HG03565 (cell line): ENCODE results near the gene PELI1.
A peak's percentile ranks its signal among the peaks of the same experiment; 100 is the strongest.

ENCODE experiments used
- ATAC-seq: cut with Tn5 transposase; IDR thresholded peaks from one replicate; pipeline ENCODE4 v1.9.1; 2021; ENCODE audit warnings: mild to moderate bottlenecking, moderate library complexity; ENCODE audit not compliant: unreplicated experiment

The PELI1 gene, protein sequence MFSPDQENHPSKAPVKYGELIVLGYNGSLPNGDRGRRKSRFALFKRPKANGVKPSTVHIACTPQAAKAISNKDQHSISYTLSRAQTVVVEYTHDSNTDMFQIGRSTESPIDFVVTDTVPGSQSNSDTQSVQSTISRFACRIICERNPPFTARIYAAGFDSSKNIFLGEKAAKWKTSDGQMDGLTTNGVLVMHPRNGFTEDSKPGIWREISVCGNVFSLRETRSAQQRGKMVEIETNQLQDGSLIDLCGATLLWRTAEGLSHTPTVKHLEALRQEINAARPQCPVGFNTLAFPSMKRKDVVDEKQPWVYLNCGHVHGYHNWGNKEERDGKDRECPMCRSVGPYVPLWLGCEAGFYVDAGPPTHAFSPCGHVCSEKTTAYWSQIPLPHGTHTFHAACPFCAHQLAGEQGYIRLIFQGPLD

DNA sequence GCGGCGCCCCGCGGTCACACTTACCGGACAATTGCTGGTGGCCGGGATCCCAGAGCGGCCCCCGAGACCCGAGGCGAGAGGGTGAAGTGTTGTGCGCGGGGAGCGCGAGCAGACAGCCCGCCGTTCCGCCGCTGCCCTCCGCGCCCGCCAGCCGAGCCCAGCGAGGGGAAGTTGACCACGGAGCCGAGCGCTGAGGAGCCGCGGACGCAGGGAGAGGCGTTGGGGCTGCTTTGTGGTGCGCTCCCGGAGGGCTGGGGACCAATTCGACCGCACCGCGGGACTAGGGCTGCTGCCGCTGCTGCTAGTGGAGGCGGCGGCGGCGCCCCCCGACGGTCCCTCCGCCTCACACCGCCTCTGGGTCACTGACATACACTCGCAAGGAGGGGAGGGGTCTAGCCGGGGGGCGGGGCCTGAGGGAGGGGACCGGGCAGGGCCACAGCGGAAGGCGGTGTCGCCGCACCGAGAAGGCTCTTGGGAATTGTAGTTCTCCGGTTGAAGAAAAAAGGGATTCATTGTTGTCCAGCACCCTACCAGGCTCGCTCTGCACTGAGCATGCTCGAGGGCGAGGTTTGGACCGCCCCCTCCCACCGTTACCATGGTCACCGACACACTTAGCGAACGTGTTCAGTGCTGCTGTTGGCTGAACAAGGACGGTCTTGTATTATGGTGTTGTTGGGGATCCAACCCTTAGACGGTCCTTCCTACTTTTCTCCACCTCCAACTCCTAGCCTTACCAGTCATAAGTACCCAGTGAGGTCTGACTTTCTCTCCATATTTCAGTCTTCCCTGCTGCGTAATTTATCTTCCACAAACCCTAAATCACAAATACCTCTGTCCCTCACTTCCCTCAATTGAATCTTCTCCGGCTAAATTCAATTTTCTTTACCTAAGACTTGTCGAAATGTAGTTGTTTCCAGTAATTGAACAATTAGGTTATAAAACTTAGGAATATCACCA is at the start of gene PELI1:
Gene PELI1, minus strand, starts transcription at position 364 of the 957 bp plus-strand sequence. CDS start 36,110 bp downstream, outside the sequence.
- peak; percentile 71 for ATAC-seq

DNA sequence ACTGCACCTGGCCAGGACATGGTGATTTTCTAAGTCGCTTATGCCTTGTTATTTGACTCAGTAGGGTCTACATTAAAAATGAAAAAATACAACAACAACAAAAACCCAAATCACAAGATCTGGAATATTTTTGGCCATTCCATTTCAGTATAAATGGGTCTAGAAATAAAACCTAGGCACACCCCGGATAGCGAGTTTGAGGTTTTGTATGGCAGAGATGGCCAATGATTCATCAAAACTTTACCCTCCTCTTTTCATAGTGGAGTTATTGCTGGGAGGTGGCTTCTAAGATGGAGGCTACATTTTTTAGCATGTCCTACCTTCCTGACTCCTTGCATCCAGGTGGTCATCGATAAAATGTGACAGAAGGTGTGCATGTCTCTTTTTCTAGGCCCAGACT is 49.3 kb upstream of the PELI1 start:
- no peak for ATAC-seq

DNA sequence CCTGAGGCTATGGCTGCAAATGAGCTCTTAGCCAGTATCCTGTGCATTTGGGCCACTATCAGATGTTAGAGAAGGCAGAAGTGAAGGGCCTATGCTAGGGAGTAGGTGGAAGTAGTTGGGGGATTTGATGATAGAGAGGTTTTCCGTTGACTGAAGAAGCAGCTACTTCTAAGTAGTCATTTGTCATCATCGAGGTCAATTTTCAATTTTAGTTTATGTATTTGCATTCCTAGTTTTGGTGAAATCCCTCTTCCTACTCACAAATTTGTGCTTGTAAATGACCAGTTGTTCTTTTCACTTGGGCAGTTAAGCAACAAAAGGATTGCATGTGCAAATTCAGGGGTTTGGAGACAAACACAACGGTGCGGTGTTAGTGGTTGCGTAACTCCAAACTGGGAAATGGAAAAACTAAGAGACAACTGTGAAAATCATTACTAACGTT is 48.5 kb upstream of the PELI1 start:
- no peak for ATAC-seq

DNA sequence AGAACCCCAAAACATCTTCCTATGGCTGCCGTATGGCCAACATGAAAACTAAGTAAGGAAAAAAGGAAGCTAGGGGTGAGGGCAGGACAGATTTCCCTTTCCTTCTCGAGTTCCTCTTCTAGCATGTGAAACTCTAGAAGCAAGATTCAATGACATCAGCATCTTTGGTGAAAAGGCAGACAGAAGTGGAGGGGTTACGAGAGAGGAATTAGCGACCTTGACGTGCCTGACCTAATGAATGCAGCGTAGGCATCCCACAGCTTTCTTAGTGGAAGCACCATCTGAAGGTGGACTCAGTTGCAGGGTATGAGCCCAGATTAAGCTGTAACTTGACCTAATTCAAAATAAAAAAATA is 47.9 kb upstream of the PELI1 start:
- ATAC-seq = peak; percentile 61

DNA sequence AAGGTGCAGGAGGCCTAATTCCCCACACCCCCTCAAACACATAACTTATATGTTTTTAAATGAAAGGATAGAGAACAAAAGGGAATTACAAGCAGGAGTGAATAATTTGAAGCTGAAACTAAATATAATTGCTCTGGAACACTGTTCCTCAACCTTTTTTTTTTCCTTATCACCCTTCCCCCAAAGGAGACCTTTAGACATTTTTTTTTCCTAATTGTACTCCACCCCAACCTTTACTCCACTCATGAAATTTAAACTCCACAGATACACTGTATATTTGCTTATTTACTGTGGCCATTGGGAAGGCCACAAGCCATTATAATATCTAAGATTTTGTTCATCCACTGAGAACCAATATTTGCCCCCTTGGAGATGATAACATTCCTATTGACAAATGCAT is 45.4 kb upstream of the PELI1 start:
- no peak for ATAC-seq

DNA sequence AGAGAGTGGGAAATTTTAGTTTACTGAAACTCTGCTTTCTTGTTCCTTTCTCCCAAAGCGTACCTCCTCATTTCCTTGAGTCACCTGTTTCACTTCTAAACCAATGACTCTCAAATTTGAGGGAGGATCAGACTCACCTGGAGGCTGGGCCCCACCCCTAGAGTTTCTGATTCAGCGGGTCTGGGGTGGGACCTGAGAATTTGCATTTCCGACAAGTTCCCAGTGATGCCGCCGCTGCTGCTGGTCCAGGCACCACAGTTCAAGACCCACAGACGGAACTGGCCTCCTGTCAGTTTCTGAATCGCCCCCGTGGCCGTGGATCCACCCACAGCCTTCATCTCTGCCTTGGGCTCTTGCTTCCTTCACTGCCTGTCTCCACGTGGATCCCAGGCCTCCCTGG is 44.9 kb upstream of the PELI1 start:
- no peak for ATAC-seq

DNA sequence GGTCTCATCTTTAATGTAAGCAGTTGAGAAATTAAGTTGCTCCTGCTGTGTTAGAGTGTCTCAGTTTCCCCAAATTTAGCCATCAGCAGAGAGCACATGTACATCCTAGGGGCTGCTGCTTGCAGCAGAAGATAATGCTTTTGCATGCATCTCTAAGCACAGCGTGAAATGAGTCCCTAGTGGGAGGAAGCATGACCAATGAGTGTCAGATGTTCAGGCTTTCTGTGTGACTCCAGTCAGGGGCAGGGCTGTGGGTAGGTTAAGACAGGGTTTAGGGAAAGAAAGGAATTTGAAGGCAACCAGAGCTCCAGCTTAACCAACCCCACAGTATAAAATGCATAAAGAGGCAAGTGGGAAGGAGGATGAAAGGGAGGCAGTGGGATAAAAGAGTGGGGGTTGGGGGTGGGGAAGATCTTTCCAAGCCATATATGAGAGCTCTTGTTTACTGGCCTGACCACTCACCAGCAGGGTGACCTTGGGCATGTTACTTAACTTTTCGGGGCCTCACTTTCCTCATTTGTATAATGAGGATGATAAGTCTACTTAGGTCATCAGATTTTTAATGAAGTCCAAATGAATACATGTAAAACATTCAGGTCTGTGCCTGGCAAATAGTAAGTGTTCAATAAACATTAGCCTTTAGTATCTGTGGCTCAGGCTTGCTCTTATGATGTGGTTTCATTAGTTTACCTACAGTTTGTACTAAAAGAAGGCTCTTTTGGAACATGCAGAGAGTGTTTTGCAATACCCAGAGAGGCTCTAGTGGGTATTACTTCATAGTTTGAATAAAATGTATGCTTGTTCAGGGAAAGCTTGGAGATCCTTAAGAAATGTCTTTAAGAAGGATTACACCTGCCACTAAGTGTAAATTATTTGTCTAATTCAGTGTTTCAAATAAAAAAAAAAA is 42.7 kb upstream of the PELI1 start:
- no peak for ATAC-seq

DNA sequence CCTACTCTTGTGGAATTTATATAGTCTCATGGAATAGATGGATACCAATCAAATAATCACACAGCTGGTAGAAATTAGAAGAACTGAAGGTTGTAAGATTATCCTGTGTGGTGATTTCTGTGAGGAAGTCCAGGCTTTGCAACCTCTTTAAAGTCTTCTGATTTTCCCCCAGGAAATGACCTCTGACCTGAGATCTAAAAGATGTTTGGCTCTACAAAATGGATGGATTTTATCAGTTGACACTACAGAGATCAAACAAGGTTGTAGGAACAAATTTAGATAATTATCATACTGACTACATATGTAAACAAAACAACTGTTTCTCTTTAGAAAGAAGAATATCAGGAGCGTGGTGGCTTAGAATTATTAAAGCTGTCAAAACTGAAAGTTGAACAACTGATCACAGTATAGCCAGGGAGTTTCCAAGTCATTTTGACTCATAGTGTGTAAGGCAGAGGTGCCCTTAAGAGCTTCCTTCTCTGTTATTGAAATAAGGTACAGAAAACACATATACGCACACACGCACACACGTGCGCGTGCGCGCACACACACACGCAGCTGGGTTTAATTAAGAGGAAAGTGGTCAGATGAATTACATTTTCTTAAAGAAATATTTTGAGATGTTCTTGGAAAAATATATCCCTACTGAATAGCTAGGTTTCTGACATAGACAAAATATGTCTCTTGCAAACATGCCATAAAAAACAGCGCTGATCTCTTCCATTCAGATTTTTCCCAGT is 35.5 kb upstream of the PELI1 start:
- peak; percentile 95 for ATAC-seq

DNA sequence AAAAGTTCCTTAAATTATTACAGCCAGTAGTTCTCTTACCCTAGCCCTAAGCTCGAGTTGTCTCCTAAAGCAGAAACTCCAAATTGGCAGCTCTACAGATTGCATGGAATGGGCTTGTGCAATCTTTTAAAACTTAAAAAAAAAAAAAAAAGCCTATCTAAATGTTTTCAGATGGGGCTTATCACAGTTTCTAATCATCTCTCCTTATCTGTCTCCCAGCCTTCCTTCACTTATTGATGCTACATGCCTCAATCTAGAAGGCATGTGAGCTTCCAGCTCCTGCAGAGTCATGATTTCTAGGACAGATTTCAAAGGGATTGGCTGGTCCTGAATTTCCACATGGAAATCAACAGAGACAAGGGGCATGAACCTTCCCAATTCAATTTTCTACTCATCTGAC is 33.1 kb upstream of the PELI1 start:
- no peak for ATAC-seq

DNA sequence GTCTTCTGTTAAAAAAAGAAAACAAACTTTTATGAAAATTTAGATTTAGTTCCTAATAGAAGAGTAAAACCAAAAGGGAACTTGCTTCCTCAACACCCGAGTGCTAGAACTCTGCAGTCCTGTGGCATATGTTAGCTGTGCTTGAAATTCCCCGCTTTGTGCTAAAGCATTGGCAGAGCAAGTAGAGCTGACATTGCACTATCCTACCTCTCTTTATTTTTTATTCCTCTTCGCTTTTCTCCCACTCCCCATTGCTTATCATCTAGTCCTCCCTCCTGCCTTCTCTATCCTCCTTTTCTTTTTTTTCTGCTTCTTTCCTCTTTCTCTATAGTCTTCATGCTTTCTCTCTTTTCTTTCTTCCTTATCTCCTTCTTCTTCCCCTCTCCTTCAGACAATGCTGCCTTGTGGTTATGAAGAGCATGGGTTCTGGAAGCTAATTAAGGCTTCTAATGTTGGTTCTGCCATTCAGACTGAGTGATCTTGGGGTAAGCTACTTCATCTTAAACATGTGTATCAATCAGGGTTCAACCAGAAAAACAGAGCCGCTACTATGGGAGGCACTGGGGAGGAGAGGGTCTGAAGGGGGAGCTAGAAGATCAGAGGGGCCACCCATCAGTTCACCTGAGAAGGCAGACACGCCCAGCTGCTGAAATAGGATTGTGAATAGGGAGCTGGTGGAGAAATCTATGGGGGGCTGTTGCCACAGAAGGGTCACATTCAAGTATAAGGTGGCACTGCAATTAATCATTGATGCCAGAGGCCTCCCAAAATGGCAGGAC is 31.4 kb upstream of the PELI1 start:
- ATAC-seq = no peak

DNA sequence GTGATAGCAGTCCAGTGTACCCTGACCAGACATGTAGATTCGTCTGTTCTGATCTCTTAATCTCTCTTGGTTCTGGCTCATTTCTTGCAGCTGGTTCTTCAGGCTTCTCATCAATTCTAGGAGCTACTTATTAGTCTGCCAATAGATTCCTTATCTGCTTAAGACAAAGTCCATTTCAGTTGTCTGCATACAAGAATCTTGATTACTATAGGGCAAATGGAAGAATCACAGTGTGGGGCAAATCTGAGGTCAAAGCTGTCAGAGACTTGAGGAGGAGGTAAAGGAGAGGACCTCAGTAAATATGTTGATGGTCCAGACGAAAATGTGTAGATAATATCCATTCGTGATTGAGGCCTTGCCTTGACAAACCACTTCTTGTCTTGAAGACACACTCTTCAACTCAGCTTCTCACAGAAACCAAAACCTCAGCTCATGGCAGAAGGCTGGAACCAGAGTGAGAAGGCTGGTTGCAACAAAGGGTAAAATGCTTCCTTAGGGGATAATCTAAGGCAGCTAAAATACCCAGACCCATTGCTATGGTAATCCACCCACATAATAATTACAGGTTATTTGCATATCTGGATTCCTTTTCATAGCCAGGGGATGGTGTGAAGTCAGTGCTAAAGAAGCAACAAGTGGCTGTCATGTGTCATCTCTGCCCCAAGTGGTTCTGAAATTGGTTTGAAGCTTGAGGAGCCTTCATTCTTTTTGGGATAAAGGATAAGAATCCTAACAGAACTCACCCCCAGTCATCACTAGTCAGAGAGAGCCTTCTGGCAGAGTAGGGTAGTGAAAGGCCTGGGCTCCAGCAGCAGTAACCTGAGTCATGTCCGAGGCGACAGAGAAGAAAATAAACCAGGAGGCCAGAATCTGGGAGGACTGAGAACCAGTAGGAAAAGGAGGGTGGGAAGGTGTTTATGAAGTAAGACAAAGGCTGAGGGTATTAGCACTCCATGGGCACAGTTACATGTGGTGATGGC is 29.2 kb upstream of the PELI1 start:
- ATAC-seq = no peak

DNA sequence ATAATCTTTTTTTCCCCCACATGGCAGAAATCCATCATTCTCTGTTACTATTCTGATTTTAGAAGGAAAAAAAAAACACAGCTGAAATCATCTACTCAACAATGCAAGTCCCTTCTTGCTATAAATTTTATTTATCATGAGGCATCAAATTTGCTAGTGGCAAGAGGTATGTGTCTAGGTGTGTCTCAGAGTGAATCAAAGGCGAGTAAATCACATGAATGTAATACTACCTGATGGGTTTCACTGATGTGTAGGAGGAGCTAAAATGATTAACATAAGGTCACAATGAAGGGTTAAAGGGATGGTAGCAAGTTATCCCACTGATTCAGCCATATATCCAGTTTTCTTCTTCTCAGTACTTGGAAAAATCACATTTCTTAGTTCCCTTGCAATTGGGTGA is 24.5 kb upstream of the PELI1 start:
- no peak for ATAC-seq

DNA sequence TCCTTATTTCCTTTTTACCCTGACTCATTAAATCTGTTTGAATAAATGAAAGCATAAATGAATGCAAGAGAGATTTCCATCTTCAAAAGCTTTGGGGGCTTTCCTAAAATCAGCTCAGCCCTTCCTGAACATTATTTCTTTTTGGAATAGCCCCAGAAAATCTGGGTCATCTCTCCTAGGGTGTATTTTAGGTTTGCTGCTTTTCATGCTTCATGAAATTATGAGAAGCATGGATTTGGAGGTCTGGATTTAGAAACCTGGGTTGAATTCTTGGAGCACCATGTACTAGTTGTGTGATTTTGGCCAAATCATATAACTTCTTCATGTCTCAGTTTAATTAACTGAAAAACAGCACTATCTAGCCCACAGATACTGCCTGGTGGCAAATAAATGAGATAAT is 24.0 kb upstream of the PELI1 start:
- no peak for ATAC-seq

DNA sequence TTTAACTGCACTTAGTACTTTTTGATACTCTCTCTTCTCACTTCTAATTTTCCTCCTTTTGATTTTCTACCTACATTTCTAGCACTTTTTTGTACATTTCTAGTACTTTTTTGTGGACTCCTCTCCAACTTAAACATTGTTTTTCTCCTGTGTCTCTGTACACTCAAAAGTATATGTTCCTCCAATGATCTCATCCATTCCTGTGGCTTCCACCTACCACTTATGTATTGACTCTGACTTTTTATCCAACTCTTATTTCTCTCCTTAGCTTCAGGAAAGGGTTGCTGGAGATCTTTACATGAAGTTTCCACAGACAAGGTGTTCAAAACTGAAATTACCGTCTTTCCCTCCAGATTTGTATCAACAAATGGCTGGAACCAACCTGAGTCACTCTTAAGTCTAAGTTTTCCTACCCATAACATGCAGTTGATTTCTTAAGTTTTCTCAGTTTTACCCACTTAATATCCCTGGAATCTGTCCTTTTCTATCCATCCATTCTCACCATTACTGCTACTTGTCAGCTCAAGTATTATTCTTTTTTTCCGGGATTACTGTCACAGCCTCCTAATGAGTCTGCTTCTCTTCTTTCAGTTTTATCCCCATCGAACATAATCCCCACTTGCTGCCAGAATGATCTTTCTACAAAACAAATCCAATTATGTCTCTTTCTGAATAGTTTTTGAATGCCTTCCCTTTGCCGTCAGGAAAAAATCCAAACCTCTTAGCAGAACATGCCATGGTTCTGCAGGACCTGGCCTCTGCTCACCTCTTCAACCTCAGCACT is 22.6 kb upstream of the PELI1 start:
- ATAC-seq = no peak

DNA sequence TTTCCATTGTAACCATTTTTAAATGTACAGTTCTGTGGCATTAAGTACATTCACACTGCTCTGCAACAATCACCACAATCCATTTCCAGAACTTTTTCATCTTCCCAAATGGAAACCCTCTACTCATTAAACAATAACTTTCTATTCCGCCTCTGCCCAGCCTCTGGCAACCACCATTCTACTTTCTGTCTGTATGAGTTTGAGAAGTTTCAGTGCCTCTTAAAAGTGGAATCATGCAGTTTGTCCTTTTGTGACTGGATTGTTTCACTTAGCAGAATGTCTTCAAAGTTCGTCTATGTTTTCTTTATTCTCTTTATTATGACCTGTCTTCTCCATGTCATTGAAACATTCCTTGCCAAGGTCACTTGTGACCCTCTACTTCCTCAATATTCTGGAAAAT is 22.0 kb upstream of the PELI1 start:
- ATAC-seq = no peak

DNA sequence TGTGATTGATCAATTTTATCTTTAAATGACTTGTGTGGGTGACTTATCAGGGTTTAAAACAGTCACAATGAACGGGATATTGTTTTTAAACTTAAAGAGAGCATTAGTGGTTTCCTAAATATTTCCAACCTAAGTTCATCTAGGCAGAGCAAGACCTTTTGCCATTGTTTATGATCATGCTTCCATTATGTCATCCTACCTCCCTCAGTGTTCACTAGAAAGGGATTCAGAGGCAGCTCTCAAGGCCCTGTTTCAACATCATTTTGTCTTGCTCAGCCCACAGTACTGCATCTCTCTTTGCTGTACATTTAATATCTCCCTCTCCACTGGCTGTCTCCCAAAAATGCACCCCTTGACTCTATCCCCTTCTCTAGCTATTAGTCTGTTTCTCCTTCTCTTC is 21.5 kb upstream of the PELI1 start:
- no peak for ATAC-seq

DNA sequence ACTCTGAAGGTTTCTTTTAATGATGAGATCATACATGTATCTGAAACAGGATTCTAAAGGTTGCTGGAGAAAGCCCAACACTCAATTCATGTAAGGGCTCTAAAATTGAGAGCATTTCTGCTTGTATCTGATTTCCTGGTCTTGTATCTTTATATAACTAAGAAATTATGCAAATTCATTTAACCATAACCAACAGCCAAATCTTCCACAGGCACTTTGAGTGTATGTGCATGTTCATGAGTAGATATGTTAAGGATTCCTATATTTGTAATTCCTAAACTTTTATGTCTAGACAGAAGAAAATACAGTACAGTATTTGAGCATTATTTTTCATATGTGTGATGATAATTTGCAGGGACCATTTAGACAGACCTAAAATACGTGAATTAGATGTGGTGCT is 20.4 kb upstream of the PELI1 start:
- no peak for ATAC-seq
